GM12874 (cell line): Measurements from ENCODE around the gene PTPRU.

Experiments
- TF ChIP-seq, protein P1 (sequence below): IDR thresholded peaks from 2 replicates; pipeline ENCODE4 v1.5.1; 2011; ENCODE audit warnings: low read depth, mild to moderate bottlenecking, control low read depth, low read length, moderate library complexity; ENCODE audit not compliant: insufficient read depth

The PTPRU gene

DNA sequence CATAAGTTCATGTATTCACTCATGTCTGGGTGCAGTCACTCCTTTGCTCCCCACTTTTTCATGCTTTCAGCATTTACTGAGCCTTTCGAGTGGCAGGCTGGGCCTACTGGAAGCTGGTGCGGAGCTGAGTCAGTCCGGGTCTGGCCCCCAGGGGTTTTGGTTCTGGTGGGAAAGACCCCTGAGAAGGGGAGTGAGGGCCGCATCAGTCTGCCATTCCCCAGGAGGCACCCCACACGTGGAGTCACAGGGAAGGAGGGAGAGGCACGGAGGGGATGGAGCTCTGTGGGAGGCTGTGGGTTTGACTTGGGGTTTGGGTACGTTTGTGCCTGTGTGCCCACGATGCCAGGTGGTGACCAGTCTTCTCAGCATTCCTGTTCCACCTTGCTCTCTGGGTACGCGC is 87.9 kb downstream of the PTPRU start:
- TF ChIP-seq, protein P1, sequence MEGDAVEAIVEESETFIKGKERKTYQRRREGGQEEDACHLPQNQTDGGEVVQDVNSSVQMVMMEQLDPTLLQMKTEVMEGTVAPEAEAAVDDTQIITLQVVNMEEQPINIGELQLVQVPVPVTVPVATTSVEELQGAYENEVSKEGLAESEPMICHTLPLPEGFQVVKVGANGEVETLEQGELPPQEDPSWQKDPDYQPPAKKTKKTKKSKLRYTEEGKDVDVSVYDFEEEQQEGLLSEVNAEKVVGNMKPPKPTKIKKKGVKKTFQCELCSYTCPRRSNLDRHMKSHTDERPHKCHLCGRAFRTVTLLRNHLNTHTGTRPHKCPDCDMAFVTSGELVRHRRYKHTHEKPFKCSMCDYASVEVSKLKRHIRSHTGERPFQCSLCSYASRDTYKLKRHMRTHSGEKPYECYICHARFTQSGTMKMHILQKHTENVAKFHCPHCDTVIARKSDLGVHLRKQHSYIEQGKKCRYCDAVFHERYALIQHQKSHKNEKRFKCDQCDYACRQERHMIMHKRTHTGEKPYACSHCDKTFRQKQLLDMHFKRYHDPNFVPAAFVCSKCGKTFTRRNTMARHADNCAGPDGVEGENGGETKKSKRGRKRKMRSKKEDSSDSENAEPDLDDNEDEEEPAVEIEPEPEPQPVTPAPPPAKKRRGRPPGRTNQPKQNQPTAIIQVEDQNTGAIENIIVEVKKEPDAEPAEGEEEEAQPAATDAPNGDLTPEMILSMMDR = no peak

DNA sequence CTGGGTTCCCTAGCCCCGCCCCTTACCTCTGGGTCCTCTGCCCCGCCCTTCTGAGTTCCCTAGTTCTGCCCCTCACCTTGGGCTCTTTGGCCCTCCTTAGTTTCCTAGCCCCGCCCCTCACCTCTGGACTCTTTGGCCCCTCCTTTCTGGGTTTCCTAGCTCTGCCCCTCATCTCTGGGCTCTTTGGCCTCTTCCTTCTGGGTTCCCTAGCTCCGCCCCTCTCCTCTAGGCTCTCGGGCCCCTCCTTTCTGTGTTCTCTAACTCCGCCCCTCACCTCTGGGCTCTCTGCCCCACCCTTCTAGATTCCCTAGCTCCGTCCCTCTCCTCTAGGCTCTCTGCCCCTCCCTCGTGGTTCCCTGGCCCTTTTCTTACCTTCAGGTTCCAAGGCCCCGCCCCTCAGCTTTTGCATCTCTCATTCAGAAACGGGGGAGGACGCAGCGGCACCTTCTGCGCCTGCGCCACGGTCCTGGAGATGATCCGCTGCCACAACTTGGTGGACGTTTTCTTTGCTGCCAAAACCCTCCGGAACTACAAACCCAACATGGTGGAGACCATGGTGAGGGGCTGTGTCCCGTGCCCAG is 88.5 kb downstream of the PTPRU start:
- TF ChIP-seq, protein P1 = no peak

DNA sequence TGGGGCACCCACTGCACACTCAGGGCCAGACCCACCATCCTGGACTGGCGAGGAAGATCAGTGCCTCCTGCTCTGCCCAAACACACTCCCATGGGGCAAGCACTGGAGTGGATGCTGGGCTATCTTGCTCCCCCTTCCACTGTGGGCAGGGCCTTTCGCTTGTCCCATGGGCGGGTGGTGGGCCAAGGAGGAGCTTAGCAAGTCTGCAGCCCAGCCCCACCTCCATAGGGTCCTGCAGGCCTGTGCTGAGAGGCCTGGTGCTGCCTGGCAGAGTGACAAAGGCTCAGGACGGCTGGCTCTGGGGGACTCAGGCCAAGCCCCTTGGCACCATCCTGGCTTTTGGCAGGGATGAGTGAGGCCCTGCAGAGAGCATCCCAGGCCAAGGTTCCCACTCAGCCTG is 89.4 kb downstream of the PTPRU start:
- TF ChIP-seq, protein P1 = no peak

DNA sequence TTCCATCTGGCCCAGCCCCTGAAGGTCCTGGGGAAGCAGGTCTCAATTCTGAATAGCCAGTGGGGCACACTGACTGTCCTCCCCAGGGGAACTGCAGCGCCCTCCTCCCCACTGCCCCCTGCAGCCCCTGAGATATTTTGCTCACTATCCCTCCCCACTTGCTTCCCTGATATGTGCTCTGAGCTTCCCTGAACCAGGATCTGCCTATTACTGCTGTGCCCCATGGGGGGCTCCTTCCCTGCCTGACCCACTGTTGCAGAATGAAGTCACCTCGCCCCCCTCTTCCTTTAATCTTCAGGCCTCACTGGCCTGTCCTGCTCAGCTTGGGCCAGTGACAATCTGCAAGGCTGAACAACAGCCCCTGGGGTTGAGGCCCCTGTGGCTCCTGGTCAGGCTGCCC is 89.8 kb downstream of the PTPRU start:
- TF ChIP-seq, protein P1 = no peak

DNA sequence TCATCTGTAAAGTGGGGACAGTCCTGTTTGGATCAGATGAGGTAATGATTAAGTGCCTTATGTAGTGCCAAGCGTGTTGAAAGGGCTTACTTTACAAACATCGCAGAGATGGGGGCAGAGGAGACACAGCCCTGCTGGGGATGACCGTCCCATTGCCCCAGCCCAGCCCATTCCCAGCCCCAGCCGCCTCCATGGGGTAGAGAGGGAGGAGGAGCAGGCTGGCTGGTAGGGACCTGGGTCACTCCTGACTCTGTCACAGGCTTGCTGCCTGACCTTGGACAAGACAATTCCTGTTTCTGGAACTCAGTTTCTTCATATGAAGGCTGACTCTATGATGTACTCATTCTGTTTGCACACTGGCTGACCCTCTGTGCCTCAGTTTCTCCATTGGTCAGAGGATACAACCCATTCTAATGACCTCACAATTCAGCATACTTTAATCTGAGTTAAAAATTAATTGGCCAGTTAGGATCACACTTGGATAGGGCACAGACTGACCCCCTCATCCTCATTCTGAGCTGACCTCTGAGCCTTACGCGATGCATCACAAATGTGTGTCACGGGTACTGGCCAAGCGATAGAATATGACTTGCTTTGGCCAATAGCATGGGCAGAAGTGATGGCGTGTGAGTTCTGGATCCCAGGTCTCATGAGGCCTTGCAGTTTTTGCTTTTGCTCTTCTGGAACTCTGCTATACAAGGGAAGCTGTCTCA is 91.1 kb downstream of the PTPRU start:
- TF ChIP-seq, protein P1 = no peak

DNA sequence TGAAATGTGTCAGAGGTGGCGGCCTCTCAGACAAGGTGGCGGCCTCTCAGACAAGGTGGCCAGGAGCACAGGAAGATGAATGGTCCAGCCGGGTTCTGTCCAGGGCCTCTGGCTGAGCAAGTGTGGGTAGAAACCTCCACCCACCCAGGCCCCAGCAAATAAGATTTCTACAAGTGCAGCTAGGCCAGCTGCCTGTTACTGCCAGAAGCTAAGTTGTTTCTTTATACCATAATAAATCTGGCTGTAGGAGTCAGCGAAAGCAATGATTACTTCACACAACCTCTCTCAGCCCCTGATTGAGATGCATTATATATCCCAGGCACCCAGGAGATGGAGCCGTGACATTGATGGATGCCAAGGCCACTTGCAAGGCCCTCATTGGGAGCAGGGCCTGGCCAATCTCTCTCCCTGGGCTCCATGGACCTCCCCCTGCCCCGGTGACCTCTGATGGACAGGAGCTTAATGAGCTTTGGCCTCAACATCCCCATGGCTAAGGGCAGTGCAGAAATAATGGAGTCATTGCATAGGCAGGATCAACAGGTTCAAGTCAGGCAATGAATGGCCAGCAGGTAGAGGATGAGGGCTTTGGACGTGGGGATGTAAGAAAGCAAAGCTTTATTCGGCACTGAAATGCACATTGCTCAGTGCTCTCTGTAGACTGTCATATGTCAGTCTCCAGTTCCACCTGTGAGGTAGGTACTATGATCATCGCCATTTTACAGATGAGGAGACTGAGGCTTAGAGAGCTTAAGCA is 92.9 kb downstream of the PTPRU start:
- TF ChIP-seq, protein P1 = no peak

DNA sequence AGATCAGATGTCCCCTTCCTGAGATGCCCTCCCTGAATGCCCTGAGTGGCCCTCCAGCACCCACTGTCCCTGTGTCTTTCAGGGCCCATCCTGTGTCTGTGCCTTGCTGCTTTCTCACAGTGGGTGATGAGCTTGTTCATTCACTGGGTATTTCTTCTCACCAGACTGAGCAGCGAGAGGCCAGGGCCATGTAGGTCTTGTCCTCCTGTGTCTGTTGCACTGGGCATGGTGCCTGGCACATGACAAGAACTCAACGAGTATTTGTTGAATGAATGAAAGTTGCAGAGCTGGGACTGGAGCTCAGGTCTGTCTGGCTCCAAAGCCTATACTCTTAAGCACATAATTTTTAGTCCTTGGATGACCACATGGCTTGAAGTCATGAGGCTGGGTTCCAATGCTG is 93.8 kb downstream of the PTPRU start:
- TF ChIP-seq, protein P1 = no peak
